HG03103 (cell line): Measurements from ENCODE around the gene RNF5.
"Not testable (repeated sequence)": the region's sequence is repeated elsewhere in the genome, so short reads cannot be mapped to it uniquely, and the experiment has no call there.

Source experiments
- ATAC-seq: cut with Tn5 transposase; IDR thresholded peaks from one replicate; pipeline ENCODE4 v1.9.1; 2021; ENCODE audit warnings: low read depth; ENCODE audit not compliant: unreplicated experiment

RNF5 gene, protein sequence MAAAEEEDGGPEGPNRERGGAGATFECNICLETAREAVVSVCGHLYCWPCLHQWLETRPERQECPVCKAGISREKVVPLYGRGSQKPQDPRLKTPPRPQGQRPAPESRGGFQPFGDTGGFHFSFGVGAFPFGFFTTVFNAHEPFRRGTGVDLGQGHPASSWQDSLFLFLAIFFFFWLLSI

DNA sequence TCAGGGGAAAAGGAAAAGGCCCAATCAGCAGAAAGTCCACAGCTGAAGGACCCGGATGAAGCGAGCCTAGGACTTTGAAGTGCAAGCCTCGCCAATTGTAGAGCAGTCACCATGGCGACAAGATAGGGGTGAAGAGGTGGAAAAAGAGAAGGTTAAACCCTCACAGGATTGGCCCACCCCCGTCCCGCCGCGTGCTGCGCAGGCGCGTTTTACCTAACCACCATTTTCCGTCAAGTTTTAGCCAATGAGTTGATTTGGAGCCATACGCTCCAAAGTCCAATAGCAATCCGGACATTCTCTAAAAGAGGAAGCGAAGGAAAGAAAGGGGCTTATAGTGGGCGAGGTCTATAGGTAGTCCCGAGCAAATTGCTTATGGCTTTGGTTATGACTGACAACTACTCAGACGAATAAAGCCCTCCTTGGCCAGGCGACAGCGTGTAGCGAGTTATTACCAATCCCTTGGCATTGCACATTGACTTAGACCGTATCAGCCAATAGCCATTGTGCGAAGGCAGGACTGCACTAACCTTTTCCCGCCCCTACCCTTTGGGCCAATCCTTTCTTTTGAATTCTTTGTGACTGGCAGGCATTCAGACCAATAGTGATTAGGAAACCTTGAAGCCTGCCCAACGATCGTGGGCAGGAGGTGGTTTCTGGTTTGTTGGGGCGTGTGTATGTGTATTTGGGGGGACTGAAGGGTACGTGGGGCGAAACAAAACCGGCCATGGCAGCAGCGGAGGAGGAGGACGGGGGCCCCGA lies at the start of gene RNF5:
RNF5 (plus strand) TSS at position 618 of the 759 bp plus-strand sequence; CDS start at position 725, 107 bp downstream.
- ATAC-seq = peak; percentile 67

- ATAC-seq = no peak
These were observed 49.4 kb upstream of the RNF5 start for GRCh38 chr6:32128751-32129296.

- peak; percentile 15 for ATAC-seq
These were observed 48.7 kb upstream of the RNF5 start for GRCh38 chr6:32129297-32130088.

GRCh38 chr6:32131439-32131948 lies 46.7 kb upstream of the RNF5 start:
- no peak for ATAC-seq

- no peak for ATAC-seq
These were observed 46.1 kb upstream of the RNF5 start for GRCh38 chr6:32132110-32132509.

GRCh38 chr6:32133786-32134185 lies 44.4 kb upstream of the RNF5 start:
- no peak for ATAC-seq

DNA sequence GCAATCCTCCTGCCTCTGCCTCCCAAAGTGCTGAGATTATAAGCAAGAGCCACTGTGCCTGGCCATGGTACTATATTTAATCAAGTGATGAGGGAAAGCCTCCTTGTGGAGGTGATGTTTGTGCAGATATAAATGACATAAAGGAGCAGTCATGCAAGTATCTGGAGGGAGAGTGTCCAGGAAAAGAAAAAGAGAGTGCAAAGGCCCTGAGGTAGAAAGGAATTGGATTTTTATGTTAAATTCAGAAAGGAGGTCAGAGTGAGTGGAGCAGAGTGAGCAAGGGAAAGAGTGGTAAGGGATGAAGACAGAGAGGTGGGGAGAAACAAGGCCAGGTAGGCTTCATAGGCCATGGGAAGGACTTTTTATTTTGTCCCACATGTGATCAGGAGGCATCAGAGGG lies 40.8 kb upstream of the RNF5 start:
- ATAC-seq = no peak

DNA sequence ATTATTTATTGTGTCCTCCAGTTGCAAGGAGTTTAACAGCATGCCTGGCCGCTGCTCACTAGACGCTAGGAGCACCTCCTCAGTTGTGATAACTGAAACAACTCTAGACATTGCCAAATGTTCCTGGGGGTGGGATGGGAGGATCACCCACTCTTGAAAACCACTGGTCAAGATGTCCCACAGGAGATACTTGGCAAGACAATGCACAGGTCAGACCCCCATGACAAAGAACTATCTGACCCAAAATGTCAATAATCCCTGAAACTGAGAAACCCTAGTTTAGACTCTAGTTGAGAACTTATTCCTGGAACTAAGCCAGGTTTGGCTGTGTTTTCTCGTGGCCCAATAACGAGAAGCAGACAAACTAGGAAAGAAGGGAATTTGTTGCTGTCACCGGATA lies 38.6 kb upstream of the RNF5 start:
- ATAC-seq = no peak

DNA sequence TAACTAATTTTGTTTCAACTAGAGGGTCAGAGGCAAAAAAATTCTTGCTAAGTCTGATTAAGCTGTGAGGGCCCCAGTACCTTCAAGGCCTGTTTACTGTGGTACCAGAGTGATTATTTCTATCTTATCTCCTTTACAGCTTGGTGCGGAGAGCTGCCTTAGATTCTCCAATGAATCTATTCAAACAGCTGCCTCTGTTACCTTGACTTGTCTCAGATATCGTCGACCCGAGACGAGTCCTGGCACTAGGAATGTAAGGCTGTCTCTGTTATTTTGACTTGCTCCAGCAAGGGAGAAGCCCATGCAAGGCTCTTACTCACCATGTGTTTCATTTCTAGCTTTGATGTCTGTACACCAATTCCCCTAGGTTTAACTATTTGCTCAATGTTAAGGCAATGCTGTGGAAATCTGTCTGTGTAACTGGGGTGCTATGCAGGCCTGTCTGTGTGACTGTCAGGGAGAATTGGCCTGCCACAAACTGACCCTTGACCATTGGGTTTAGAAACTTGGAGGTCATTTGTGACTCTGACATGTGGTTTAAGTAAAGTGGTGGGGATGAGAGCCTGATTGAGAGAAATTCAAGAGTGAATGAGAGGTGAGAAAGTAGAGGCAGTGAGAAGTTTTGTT lies 37.7 kb upstream of the RNF5 start:
- ATAC-seq = no peak

- not testable (repeated sequence) for ATAC-seq
These were observed 34.0 kb upstream of the RNF5 start for GRCh38 chr6:32144238-32144637.

DNA sequence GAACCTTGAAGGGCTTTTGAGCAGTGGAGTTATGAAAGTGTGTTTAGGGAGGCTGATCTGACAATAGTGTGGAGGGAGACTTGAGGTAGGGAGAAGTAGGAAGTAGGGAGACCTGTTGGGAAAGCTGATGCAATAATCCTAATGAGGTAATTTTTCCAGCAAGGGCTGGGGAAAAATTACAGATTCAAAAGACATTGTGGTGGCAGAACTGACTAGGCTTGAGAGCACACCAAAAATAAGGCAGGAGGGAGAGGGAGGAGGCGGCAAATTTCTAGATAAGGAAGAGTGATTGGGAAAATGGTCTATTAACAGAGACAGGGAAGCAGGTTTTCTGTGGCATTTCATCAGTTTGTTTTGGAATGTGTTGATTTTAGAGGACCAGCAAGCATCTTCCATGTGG lies 31.9 kb upstream of the RNF5 start:
- ATAC-seq = no peak

- no peak for ATAC-seq
These were observed 31.5 kb upstream of the RNF5 start for GRCh38 chr6:32146687-32147086.

DNA sequence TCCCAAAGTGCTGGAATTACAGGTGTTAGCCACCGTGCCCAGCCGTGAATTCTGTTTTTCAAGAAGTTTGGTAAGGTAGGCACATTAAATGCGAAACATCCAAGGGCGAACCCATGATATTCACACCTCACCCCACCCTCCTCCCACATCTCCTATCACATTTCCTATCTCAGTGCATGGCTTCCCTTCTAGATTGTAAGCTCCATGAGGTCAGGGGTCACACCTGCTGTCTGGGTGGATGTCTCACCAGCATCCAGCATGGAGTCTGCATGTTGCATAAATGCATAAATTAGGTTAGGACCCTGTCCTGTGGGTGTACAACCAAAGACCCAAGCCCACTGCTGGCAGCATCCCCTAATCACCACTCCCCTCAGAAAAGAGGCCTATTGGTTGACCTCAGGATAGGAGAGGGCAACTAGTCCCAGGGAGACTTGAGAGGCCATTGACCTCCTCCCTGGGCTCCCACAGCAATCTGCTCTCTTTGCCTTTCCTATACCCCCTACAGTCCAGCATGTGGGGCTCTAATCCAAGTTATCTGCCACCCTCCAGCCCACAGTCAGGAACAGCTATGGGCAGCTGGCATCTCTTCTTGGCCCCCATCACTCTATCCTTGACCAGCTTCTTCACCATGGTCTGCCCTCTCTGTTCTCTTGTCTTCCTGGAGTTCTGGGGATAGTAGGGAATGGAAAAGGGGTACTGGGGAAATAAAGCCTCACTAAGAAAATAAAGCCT lies 30.6 kb upstream of the RNF5 start:
- ATAC-seq = no peak

GRCh38 chr6:32148289-32149091 lies 29.7 kb upstream of the RNF5 start:
- ATAC-seq = no peak

- no peak for ATAC-seq
These were observed 29.0 kb upstream of the RNF5 start for GRCh38 chr6:32149092-32149755.

DNA sequence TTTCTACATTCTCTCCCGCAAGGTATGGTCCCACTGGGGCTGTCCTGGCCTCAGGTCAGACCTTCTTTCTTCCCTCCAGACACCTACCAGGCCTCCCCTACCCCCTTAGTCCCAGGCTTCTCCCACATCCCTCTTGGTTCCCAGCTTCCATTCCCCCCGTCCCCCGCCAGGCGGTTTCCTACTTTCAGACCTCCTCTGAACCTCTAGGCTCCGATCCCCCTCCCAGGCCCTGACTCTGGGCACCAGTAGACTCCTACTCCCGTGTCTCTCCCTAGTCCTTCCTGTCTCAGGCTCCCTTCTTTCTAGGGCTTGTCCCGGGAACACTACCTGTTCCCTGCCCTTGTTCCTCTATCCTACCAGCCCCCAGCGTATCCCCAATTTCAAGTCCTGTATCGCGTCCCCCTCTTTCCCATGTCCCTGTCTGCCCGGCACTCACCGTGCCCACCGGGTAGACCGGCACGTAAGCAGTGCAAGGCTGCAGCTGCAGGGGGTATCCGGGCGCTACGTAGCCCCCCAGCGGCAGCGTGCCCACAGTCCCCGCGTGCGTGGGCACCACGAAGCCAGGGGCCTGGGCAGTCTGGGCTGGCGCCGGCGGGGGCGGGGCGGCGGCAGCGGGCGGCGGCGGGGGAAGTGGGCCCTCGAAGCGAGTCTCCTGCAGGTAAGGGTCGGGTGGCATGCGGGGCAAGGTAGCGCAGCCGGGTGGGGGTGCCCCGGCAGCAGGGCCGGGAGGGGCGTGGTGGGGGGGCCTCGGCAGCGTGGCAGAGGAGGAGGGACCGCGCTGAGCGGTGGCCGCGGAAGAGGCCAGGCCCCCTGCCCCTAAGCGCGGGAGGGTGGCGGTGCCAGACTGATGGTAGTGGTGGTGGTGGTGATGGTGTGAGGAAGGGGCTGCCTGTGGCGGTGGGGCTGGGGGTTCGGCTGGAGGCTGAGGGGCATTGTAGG lies 28.0 kb upstream of the RNF5 start:
- no peak for ATAC-seq

DNA sequence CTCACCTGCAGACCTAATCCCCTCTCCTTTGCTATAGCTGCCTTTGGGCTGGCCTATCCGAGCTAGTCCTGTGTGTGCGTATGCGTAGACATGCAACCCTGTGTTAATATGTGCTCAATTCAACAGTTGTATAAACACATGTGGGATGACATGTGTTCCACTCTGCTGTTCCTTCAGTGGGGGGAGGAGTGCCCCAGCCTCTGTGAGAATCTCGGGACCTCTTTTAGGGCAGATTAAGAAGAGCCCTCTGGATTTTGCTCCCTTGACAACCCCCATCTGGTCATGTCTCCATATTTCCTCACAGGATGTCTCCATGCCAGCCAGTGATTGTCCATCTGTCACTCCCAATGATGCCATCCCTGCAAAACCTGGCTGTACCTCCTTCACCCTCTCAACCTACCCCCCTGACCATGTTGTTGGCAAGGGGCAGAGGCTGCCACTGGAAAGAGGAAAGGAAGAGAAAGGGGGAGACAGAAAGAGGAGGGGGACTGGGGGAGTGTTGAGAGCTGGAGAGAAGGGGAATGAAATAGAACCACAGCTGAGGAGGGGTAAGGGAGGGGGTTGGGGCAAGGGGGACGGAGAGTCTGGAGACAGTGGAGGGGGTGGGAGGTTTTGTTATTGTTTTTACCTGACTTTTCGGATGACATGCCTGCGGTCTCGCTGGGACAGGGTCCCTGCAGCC lies 26.9 kb upstream of the RNF5 start:
- no peak for ATAC-seq
